HK-2 (cell line): Measurements from ENCODE around the gene FLAD1.

Source experiments
- DNase-seq: peaks from one replicate; pipeline ENCODE4 v3.0.0-alpha.2; 2018; ENCODE audit not compliant: unreplicated experiment

The FLAD1 gene

GRCh38 chr1:154982897-154983648, at the start of gene FLAD1:
Gene FLAD1, plus strand, starts transcription at chr1:154983344. Its CDS starts 351 bp downstream, at chr1:154983695.
- DNase-seq = peak; percentile 98

DNA sequence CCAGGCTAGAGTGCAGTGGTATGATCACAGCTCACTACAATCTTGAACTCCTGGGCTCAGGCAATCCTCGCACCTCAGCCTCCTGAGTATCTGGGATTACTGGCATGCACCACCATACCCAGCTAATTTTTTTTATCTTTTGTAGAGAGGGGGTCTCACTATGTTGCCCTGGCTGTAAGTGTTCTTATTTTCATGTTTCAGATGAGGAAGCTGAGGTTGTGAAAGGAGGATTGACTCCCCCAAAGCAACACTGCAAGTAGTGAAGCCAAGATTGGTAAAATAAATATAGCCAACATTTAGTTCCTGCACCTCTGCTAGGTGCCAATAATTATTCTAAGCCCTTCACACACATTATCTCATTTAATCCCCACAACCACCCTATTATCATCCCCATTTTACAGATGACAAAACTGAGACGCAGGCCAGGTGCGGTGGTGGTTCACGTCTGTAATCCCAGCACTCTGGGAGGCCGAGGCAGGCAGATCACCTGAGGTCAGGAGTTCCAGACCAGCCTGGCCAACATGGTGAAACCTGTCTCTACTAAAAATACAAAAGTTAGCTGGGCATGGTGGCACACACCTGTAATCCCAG, 48.7 kb upstream of the FLAD1 start:
- no peak for DNase-seq

DNA sequence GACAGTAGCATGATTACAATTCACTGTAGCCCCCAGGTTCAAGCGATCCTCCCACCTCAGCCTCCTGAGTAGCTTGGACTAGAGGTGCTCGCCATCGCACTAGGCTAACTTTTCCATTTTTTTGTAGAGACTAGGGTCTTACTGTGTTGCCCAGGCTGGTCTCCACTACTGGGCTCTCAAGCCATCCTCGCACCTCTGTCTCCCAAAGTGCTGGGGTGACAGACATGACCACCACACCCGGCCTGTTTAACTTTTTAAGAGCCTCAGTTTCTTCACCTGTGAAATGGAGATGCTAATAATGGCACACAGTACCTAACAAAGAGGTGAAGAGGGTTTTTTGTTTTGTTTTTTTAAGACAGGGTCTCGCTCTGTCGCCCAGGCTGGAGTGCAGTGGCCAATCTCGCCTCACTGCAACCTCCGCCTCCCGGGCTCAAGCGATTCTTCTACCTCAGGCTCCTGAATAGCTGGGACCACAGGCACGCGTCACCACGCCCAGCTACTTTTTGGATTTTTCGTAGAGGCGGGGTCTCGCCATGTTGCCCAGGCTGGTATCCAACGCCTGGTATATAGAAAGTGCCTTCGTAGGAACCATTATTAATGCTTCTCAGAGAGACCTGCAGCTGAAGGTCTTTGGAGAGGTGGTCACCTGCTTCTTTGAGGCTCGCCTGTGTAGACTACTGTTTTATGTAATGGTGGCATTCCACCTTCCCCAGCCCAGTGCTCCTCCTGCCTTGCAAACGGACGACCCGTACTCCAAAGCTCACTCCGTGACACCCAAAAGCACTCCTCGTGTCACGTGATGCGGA, 47.2 kb upstream of the FLAD1 start:
- DNase-seq = no peak

DNA sequence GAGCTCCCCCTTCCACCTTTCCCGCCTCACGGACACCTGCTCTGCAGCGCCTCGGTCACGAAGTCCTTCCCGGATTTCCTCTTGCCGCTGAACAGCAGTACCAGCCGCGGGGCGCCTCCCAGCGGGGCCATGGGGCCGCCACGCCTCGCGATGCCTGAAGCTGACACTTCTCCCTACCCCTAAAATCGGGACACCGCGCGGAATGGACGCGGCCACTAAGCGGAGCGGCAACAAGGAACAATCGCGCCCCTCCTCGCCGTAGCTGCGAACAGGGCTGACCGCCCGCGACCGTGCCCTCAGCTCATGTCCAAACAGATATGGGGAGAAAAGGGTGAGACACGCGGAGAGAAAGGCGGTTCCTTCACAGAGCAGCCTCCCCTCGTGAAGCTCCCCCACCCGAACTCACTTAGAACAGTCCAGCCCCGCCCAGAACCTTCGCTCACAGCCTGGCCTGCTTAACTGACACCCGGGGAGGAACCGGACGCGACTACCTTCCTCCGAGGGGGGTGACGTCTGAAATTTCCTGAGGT, 46.5 kb upstream of the FLAD1 start, which contains the start of gene PMVK:
PMVK (minus strand) TSS at position 165 of the 530 bp plus-strand sequence; CDS start at position 131, 34 bp downstream.
- DNase-seq = peak; percentile 93

DNA sequence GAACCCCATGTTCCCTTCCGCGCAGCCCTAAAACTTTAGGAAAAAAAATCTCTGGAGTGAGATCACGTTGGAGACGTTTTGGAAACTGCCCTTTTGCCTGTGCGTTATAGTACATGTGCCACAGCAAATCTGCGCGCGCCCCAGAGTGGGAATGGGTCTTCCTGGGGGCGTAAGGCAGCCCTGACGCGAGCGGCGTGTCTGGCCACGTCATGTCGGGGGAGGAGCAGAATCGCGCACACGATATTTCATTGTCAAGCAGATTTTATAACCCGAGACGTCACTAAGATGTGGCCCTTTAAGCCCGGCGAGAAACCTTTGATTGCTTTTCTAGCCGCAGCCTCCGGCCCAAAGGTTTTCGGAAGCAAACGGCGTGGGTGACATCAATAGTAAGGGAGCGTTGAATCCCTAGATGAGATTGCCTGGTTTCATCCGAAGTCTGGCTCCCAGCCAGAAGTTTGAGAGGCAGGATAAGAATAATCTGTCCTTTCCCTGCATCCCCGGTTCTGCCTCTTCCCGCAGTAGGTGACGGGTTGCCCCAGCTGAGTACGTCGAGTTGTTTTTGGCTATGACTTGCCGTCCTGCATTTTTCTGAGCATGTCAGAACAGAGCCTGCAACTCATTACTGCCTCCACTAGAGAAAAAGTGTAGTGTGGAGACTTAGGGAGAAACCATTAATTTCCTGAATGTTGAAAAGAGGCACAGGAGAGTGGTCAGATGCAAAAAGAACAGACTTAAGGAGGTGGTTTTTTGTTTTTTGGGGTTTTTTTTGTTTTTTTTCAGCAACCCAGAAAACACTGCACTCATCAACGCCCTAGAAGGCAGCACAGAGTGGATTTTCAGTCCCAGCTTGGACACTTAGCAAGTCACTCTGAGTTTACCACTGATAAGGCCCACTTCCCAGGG, 45.8 kb upstream of the FLAD1 start:
- peak; percentile 57 for DNase-seq

- DNase-seq = no peak
These were observed 45.2 kb upstream of the FLAD1 start for GRCh38 chr1:154937988-154938386.

DNA sequence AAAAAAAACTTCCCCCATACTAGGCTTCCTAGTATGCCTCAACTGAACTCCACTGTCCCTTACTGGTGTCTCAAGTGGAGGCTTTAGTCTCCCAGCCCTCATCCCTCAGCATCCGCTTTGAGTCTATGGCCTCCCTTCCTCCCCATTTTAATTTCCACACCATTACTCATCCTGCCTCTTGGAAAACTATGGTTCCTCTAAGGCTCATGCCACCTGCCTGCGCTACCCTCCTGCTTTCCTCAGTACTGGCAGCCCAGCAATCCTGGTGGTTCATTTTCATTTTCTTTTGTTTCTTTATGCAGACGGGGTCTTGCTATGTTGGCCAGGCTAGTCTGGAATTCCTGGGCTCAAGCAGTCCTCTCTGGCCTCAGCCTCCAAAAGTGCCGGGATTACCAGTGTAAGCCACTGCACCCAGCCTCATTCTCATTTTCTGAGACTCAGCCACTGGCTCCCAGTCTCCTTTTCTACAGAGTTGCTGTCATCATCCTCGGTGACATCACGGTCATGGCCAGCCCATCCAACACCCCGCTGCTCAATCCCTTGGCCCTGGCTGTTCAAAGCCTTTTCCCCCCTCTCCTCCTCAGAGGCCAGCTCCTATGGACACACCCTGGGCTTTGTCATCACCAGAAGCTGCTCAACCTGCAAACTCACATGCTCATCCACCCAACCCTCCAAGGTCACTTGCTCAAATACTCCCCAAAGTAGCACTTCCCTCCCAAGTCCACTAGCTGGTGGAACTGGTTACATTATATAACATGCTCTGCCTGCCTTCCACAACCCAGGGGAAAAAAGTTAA, 44.3 kb upstream of the FLAD1 start:
- no peak for DNase-seq

DNA sequence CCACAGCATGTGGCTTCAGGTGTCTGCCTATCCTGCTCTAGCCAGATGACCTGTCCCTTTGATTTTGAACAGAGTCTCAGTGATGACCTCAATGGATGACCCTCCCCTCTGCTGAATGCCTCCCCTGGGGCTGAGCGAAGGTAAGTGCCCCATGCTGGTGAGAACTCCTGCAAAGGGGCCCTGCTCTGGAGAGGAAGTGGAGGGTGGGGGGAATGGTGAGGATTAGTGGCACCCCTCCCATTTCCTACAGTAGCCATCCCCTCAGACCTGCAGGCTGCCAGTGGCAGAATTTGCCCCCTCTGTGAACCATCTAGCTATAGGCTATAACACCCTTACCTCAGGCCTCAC, 43.0 kb upstream of the FLAD1 start:
- no peak for DNase-seq

DNA sequence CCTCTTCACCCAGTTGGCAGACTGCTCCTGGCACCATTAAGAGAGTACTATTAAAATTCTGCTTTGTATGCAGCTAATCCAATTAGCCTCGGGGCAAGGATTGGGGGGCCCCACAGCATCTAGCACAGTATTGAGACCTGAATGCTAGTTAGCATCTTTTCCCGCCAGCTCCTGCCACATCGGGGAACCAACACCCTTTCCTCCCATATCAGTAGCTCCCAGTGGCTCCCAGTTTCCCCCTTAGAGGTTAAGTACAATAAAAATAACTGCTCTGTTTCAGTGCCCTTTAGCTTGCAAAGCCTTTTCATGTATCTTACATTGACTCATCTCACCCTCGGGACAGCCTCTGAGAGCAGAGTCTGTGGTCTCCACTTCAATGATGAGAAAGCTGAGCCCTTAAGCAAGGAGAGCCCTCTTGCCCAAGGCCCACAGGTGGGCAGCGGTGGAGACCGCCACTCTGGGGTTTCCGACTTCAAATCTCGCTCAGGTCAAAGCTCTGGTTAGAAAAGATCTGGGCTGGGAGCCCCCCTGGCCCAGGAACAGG, 42.4 kb upstream of the FLAD1 start:
- DNase-seq = no peak

- DNase-seq = no peak
These were observed 41.7 kb upstream of the FLAD1 start for GRCh38 chr1:154941333-154942013.

- peak; percentile 18 for DNase-seq
These were observed 39.3 kb upstream of the FLAD1 start for GRCh38 chr1:154943649-154944400.

DNA sequence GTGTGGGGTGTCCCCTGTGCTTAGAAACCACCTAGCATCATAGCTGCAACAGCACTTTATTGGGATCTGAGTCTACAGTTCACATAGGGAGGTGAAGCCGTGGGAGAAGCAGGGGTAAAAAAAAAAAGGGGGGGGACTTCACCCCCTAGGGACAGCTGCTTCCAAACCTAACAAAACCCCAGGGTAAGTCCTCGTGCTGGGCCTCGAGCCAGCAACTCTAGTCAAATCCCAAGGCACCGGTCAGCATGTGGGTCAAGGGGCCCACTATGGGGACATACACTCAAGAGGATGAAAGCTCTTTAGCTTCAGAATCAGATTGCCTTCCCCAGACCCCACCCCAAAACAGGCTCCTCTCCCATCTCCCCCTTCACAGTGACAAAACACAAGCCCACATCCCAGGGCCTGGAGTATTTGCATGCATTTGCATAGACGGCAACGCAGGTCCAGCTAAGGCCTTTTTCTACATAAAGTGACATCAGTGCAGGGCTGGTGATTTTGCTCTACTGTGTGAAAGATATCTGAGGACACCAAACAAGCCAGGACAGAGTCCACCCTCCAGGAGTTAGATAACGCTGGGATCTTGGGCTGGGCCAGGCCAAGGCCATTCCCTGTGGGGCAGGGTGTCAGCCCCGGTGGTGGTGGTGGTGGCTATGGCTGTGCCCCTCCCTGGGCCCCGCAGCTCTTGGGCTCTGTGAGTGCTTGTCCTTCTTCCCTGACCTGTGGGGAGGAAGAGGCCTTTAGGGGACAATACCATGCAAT, 38.6 kb upstream of the FLAD1 start:
- DNase-seq = no peak

DNA sequence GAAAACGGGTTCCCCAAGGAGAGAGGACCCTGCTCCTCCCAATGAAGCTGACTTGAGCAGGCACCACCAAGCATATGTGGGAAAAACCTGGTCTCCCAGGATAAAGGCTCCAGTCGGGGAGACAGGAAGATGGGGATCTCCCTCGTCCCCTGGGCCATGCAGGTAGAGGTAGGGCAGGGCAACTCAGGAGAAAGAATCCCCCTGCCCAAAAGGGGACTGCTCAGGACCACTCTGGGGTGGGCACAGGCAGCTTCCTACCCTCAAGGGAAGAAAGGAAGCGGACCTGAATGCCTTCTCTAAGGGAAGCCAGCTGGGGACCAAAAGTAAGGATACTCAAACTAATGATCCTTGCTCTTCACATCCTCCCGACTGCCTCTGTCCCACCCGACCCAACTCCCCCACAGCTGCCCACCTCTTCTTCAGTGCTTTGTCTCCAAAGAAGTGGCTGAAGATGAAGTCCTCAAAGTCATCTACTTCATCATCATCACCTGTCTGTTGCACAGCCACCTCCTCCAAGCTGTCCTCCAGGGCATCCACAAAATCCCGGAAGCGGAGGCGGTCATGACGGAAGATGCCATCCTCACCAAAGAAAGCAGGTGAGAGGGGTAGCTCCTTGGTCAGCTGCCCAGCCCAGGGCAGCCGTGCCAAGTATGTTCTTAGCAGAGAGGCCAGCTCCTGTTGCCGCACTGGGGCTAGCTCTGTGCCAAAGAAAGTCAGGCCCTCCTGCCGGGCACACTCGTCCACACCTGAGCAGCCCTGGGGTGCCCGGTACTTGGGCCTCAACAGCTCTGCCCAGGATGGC, 37.8 kb upstream of the FLAD1 start:
- DNase-seq = no peak

GRCh38 chr1:154945962-154946850, 36.9 kb upstream of the FLAD1 start:
- no peak for DNase-seq

DNA sequence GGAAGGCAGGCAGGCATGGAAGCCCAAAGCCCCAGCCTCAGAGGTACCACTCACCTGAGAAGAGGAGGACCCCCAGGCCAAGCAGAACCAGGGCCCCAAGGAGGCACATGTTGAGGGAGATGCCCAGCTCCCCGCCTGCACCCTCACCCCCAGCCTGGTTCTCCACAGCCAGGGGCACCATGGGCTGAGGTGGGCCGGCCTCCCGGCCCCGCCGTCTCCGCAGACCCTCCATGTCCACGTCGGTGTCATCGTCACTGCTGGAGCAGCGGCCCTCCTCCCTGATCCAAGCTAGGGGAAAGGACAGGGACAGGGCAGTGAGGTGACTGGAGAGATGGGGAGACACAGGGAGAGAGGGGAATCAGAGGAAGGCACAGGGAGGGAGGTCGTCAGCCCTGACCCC, 35.1 kb upstream of the FLAD1 start:
- no peak for DNase-seq

DNA sequence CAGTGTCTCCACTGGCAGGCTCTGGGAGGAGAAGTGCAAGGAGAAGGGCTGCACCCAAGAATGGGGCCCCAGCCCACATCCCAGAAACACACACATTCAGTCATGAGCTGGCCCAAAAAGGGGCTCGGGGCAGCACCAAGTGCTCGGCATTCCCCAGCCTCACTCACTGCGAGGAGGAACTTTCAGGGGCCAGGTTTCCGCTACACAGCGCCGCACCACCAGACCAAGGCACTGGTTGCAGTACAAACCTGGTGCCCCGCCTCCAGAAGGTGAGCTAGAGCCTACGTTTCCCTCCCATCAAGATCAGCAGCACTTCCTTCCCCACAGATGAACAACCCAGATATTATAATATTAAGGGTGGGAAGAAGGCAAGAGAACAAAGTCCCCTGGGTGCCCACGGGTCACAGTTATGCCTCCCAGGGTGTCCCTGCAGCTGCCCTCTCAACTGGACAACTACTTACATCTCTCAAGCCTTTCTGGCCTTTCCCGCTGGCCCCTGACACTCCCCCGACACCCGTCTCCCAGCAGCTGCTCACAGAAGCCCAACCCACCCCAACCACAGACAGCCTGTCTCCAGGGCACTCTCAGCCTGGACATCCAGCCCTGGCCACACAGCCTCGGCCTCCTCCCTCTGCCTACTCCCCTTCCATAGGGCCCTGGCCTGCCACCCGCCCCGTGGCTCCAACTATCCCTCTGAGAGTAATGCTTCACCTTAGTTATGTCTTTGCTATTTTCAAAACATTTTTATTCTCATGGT, 31.1 kb upstream of the FLAD1 start:
- DNase-seq = no peak
